AG10803 (cell line): ENCODE data around the gene MUC5B.

Experiments used
- DNase-seq: peaks from one replicate; pipeline ENCODE4 v3.0.0; 2010; ENCODE audit warnings: low read depth
- H3K4me3 ChIP-seq: 2 replicates; pipeline ENCODE4 v1.5.1; 2011; ENCODE audit warnings: mild to moderate bottlenecking, low read length, control low read depth
- CTCF ChIP-seq: conservative IDR thresholded peaks from 2 replicates; pipeline ENCODE4 v1.5.1; 2011; ENCODE audit warnings: mild to moderate bottlenecking, low read length, control low read depth, inconsistent platforms

Gene MUC5B

DNA sequence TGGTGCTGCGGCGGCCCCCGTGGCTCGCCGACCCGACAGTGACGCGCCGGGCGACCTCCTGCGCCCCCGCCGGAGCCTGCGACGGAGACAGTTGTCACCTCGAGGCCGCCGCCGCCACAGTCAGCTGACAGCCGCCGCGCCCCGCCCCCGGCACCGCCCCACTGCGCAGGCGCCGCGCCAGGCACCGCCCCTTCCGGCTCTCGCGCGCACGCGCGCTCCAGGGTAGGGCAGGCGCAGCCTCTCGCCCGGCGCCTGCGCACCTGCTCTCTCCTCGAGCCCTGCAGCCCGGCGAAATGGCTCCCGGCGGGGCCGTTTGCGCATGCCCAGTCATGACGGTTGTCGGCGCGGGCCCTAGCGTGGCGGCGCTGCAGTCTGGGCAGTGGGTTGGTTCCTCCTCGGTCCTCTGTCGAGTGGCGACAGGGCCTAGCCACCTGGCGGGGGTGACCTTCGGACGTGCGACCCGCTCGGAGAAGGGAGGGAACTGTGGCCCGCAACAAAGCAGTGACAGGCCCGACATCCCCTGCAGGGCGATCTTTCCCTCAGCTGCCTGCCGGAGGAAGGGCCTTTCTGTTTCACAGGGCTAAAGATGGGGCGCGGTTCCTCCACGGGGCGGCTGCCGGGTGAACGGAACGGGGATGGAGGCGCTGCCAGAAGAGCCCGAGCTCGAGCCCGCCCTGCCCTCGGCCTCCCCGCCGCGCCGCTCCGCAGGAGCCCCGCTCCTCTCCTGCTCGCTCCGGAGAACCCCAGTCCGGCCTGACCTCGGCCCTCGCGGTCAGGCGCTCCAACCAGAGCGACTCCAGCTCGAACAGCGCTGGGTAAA is 86.8 kb downstream of the MUC5B start, which contains the start of gene TOLLIP:
TOLLIP (minus strand) TSS at position 135 of the 820 bp plus-strand sequence; CDS start at position 1, 134 bp downstream.
- peak within 1 kb of the TSS; percentile 79 for H3K4me3 ChIP-seq
- peak; percentile 25 for TF ChIP-seq CTCF
- peak; percentile 84 for DNase-seq

GRCh38 chr11:1310318-1310687 is 87.4 kb downstream of the MUC5B start:
- H3K4me3 ChIP-seq, result peak overlapping the region; percentile 79
- no peak for DNase-seq
- no peak for TF ChIP-seq CTCF

DNA sequence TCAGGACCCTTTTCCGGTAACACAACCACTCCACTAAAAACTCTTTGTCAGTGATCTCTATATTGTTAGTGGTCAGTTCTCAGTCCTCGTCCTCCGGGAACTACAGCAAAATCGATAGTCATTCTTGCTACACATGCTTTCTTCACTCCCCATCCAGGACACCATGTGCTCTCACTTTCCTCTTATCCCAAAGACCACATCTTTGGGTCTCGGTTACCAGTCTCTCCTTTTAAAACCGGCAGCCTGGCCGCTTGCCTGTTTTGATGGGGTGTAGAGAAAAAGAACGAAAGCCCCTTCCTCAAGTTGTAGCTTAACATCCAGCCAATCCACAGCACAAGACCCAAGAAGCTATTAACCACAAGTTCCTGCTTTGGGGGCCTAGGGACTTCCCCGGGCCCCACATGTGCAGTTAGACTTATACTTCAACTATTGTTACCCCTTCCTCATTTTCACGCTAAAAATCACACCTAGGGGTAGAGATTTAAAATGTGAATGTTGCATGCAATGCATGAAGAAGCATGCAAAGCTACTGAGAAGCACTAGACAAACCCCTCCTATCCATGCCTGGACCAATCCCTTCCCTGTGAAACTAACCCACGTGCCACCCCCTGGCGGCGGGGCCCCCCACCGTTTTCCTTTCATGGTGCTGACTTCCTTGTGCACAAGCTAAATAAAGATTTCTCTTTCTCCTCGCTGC is 88.1 kb downstream of the MUC5B start:
- DNase-seq, result no peak
- no peak for TF ChIP-seq CTCF
- no peak overlapping the region for H3K4me3 ChIP-seq
